Mucosa of descending colon (tissue), 3 donors: ENCODE results near the gene NDUFS2. TPM values are rescaled to one million over a fixed set of nuclear protein-coding genes. Genes with fewer than 3 reads are reported as not detected.

Experiments
- ATAC-seq: fragments of 200-7000 bp; cut with Tn5 transposase; one replicate; pipeline ENCODE4 v1.9.1; 2020; ENCODE audit warnings: mild to moderate bottlenecking, moderate library complexity
- DNase-seq, 3 donors: peaks; one replicate each; pipeline ENCODE4 v3.0.0-alpha.2; 2020
- H3K36me3 ChIP-seq: fragments of 200-600 bp; one replicate; pipeline ENCODE4 v1.8.0; 2021; ENCODE audit warnings: low read depth, mild to moderate bottlenecking
- H3K4me1 ChIP-seq: fragments of 200-600 bp; one replicate; pipeline ENCODE4 v1.8.0; 2021; ENCODE audit warnings: low read depth, mild to moderate bottlenecking
- H3K4me3 ChIP-seq: fragments of 200-600 bp; one replicate; pipeline ENCODE4 v1.8.0; 2021; ENCODE audit warnings: mild to moderate bottlenecking
- H3K9me3 ChIP-seq: fragments of 200-600 bp; one replicate; pipeline ENCODE4 v1.8.0; 2021; ENCODE audit warnings: mild to moderate bottlenecking
- CTCF ChIP-seq: fragments of 200-600 bp; IDR thresholded peaks from one replicate; pipeline ENCODE4 v1.8.0; 2022; ENCODE audit warnings: antibody characterized with exemption, mild to moderate bottlenecking
- intact Hi-C, 2 donors: fragments of 100-400 bp; cut with DNase I in 1 of 2; cut with micrococcal nuclease in 1 of 2; formaldehyde crosslinking; loops; one replicate each; pipeline versions ENCODE4 v1.11.0 to v1.11.1; 2022; cut with DNase I, micrococcal nuclease
- total RNA-seq, 3 donors: library from RNA; stranded (reverse); fragmentation: NEBNext Ultra II Directional in 2 of 3; extraction: Animal tissue kit (Norgen Biotek cat#: 25700) in 2 of 3; gene quantifications; one replicate each; pipeline versions ENCODE4 v1.2.1 to v1.2.4, GENCODE V29; 2021 to 2023
- donor health status: DM: no; HTN: no; CAD: no; lungs with moderate emphysema.
- donor health status: DM: no; HTN: no; CAD: no.
- donor health status: DM: no; HTN: yes; CAD: no.

The NDUFS2 gene
- total RNA-seq, 3 donors from 2014 or later, result 119 to 159 (median 154) TPM

- H3K36me3 ChIP-seq, result peaks cover 4% of the 10 kb centered on the region
- intact Hi-C loops, result loop anchor here in 1 of 2 donors (10.0 kb wide), 1 partner anchor 185 kb away; no protein-coding TSS in a partner anchor
- DNase-seq, result no peak
- peaks cover 24% of the 10 kb centered on the region for H3K4me1 ChIP-seq
- no peak for TF ChIP-seq CTCF
- H3K4me3 ChIP-seq, result no peak overlapping the region
- no peak for ATAC-seq
- H3K9me3 ChIP-seq, result no peaks in the 10 kb centered on the region
These were observed 2.5 kb upstream of the NDUFS2 start for GRCh38 chr1:161199506-161200139.

- no peaks in the 10 kb centered on the region for H3K9me3 ChIP-seq
- no peak overlapping the region for H3K4me3 ChIP-seq
- ATAC-seq (no peak), DNase-seq (no peak)
- peaks cover 24% of the 10 kb centered on the region for H3K4me1 ChIP-seq
- TF ChIP-seq CTCF, result no peak
- intact Hi-C loops, result no loop called here
- H3K36me3 ChIP-seq, result peaks cover 4% of the 10 kb centered on the region
These were observed 1.7 kb upstream of the NDUFS2 start for GRCh38 chr1:161200421-161200991.

- H3K4me1 ChIP-seq, result peaks cover 27% of the 10 kb centered on the region
- intact Hi-C loops, result no loop called here
- ATAC-seq, result peak; percentile 1
These were observed 953 bp upstream of the NDUFS2 start for GRCh38 chr1:161200992-161201835.

GRCh38 chr1:161206411-161207140, 4.4 kb downstream of the NDUFS2 start:
- Histone ChIP-seq H3K4me1 (peaks cover 22% of the 10 kb centered on the region), H3K9me3 (no peaks in the 10 kb centered on the region), H3K4me3 (no peak overlapping the region), H3K36me3 (peaks cover 5% of the 10 kb centered on the region)
- ATAC-seq (no peak), DNase-seq (no peak)
- intact Hi-C loops, result no loop called here
- TF ChIP-seq CTCF, result no peak

More at GRCh38 chr1:161200992-161201835, 953 bp upstream of the NDUFS2 start:
- DNase-seq, result peak in 2 of 3 donors; percentile 56 to 72
- TF ChIP-seq CTCF, result no peak
- Histone ChIP-seq H3K36me3 (peaks cover 4% of the 10 kb centered on the region), H3K9me3 (no peaks in the 10 kb centered on the region), H3K4me3 (no peak overlapping the region)

- Histone ChIP-seq H3K36me3 (peaks cover 8% of the 10 kb centered on the region), H3K9me3 (no peaks in the 10 kb centered on the region), H3K4me3 (no peak overlapping the region), H3K4me1 (peaks cover 17% of the 10 kb centered on the region)
- intact Hi-C loops, result no loop called here
- ATAC-seq (peak; percentile 17), DNase-seq (peak in 1 of 3 donors; percentile 50)
- no peak for TF ChIP-seq CTCF
These were observed 5.0 kb downstream of the NDUFS2 start for GRCh38 chr1:161207173-161207572.
